ENCODE measurements around the gene ARHGAP26.

The ARHGAP26 gene

DNA sequence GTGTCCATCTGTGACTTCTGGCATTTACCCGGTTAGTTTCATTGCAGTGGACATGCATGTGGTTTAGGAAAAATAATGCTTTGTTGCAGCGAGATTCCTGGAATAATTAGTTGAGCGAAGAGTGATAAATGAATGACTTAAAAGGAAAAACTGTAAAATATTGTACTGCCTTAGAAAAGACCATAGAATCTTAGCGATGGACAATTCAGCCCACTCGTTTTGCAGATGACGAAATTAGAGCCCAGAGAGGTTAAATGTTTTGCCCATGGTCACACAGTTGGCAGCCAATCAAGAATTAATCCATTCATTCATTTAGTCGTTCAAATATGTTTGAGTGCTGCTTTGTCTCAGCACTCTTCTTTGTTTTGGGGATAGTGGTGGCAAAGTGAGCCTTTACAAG lies 107.9 kb downstream of the ARHGAP26 start:
- DNase-seq, result no peak

DNA sequence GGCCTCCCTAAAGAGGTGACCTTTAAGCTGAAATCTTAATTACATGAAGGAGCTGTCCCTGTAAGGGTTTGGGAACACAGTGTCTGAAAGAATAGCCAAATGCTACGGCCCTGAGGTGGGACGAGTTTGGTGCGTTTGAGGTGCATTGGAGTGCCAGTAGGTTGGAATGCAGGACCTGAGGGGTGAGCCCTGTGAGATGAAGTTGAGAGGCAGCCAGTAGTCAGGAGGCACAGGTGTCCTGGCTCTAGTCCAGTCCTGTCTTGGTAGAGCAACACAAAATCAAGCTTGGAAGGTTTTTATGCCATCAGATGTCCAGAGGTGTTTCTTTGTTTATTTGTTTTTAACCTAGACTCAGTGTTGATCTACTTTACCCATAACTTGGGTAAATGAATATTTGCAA lies 108.5 kb downstream of the ARHGAP26 start:
- DNase-seq, result no peak

DNA sequence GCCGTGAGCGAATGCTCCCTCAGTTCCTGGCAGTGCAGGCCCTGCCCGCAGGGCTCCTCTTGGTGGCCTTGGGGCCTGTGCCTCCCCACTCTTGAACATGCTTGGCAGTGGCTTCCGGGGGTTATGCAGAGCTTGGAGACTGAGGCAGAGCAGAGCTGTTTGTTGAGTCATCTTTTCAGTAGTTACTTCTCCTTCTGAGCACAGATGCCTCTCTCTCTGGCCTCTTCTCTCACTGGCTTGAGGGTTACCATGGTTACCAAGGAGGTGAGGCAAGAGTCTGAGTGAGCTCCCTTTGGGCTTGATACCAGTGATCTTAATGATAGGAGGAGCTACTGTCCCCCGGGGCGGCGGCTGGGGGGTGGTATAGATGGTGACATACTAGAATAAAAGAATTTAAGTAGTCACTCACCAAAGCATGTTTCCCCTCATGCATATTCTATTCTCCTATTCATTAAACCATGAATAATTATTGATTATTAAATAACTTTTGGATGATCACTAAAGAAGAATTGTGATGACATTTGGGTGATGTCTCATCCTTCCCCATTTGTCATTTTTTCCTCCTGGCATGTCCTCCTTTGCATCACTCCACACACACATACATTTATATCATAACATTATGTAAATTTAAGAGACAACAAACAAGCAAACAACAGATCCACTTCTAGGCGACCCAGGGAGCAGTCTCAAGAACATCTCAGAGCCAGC lies 111.1 kb downstream of the ARHGAP26 start:
- DNase-seq, result peak; percentile 85 to 92

DNA sequence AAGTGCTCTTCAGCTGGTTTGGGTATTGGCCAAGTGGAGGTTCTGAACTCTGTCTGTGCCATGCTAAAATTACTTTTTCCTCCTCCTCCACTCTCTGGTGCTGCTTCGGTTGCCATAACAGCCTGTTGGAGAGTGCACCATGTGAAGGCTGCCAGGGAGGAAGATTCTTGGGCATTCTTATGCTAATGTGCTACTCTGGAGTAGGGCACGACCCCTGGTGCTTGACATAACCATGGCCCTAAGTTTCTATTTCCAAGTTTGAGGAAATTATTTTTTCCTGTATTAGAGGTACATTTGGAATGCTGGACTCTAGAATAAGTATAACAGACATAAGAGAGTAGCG lies 111.6 kb downstream of the ARHGAP26 start:
- no peak for DNase-seq

DNA sequence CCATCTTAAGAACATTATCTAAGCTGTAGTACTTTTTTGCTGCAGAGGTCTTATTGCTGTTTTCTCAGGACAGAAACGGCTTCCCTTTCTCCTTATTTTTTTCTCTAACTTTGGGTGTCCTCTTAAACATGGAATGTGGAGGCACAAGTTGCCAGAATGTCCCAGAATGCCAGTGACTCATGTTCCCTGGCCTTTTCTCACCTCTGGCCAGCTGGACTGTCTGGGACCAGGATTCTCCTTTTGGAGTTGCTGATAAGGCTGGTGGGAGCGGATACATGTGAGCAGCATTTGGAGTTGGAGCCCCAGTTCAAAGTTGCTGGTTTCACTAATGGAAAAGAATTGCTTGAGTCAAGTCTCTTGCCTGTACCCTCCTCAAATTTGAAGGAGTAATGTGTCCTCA lies 112.8 kb downstream of the ARHGAP26 start:
- DNase-seq, result no peak

DNA sequence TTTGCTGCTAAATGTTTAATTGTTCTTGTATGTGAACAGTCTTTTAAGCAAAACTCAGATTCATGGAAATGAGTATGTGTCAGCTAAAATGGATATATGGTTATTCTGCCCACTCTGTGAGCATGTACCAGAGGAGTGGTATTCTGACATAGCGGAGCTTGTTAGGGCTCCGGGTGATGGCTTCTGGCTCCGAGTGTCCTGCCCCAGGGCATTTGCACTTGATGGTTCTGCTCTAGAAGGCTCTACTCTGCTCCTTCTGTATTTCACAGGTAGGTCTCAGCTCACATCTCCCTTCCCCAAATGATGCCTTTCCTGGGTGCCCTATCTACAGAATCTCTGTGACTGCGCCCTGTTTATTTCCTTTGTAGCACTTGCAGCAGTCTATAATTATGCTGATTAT lies 113.3 kb downstream of the ARHGAP26 start:
- DNase-seq, result no peak

DNA sequence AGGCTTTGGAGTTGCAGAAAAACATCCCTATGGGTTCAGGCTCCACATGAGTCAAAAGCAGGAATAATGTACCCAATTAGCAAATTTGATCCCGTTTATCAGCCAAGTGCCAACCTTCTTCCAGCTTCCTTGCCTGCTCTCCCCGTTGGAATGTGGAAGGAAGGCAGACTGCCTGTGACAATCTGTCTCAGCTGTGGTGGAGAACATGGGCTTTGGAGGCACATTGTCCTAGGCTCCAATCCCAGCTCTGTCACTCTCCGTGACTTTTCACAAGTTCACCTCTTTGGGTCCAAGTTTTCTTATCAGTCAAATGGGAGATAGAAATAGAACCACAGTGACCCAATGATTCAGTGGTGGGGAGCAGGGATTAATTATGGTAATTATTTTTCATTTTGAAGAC lies 113.9 kb downstream of the ARHGAP26 start:
- DNase-seq, result no peak

DNA sequence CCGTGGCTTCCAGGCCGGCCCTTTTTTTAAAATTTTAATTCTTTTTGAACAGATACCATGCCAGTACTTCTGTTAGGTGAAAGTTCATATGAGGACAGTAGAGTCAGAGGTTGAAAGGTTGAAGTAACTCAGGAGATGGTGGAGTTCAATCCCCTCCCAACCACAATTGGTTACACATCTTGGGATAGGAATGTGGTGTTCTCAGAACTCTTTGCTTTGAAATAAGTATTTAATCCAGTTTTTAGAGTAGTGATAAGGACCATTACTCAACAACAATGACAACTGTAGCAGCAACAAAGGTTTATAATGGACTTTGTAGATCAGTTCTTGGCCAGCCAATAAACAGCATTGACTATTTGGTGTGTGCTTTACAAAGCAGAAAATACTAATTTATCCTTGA lies 116.0 kb downstream of the ARHGAP26 start:
- DNase-seq, result no peak

DNA sequence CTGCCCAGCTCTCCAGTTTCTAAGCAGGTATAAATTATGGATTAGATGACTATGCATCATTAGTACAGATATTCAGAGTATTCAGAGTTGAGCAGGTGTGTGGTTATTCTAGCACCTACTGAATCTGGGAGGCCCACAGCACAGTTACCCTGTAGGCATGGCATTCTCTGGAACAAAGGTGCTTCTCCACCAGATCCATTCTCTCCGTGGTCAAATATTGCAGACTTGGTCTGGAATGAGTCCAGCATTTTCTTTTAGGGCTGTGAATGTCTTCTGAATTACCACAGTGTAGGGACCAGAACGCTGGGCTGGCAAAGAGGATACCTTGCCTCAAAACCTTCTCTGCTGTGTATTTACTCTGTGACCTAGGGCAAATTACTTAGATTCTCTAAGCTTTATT lies 116.8 kb downstream of the ARHGAP26 start:
- DNase-seq, result no peak

DNA sequence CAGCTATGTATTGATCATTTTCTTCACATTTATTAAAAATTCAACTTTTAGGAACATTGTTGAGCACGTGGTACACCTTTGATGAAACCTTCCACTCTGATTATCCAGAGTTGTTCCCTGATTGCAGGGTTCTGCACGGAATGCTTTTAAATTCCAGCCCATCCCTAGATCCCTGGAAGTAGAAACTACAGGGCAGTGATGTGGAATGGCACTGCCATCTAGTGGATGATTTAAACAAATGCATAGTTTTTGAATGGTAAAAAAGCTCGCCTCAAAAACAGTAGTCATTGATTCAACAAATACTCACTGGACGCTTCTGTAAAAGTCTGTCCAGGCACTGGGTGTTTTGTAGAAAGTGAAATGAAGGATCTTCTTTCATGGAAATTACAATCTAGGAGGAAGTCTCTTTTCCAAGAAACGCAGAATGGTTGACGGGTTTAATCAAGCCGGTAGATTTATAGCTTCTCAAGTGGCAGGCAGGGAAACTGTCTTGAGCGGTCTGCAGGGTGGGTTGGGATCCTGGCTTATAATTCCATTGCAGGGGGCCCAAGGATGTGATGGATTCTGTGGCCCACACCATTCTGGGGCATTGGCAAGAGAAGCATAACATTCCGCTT lies 118.4 kb downstream of the ARHGAP26 start:
- peak; percentile 19 to 57 for DNase-seq

DNA sequence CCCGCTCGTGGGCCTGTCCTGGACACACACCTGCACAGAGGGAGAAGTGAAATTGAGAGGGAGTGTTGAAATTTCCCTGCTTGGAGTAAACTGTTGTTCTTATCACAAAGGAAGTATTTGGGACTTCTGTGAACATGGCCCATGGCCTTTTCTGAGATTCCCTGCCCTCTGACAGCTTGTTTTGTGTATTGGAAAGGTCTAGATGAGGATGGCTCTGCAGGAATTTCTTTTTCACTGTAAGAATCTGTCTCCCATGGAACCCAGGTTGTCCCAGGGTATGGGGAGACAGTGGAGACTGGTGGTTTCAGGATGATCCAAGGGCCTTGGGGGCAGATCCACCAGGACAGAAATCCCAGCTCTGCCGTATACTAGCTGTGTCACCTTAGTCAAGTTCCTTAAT lies 121.8 kb downstream of the ARHGAP26 start:
- DNase-seq, result no peak

DNA sequence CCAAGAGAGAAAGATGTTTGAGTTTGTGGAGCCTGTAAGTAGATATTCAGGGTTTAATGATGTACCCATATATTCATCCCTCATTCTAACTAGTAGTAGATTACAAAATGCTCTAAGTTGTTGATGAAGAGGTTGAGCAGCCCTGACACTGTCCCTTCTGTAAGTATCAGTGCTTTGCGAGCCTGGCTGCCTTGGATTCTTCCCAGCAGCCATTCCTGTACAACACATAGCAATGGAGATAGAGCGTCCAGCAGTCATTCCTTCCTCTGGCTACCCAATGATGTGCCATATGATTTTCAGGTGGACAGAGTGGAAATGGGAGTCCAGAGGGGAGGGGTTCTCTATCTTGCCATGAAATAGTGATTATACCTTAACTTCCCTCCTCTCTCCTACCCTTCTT lies 124.1 kb downstream of the ARHGAP26 start:
- DNase-seq, result no peak

DNA sequence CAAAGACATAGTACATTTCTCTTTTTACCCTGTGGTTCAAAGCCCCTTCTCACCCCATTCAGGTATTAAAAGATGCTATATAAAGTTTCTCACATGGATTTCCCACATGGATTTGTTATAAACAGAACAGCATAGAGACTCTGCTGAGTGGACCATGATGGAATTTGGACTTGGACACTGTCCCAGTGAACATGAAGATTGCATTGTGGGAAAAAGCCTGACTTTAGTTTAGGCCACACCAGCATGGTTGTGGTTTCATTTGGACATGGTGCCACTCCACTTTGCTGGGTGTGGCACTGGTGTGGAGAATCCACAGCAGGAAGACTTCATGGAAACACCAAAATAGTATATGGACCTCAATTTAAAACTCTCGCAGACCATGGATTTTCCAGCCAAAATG lies 124.6 kb downstream of the ARHGAP26 start:
- no peak for DNase-seq

DNA sequence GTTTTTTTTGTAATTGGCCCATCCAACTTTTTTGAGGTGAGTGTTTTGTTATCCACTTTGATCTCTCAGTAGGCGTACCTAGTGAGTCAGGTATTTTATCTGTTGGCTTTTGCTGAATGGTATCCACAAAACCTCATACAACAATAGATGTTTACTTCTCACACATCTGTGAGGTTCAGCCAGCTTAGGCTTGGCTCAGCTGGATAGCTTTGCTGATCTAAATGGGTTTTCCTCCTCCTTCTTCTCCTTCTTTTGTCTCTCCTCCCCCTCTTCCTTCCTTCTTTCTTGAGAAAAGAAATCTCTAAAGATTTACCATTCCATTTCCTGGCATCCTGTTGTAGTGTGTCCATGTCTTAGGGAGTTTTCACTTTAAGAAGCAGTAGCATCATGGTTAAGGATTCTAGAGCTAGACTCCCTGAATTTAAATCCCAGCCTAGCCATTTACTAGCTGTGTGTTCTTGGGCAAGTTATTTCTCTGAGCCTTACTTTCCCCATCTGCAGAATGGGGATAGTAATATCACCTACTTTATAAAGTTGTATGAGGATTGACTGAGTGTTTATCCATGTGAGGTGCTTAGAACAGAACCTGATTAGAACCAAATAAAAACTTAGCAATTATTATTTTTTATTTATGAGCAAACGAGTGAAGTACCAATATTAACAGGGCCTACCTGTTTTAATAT lies 126.3 kb downstream of the ARHGAP26 start:
- no peak for DNase-seq

DNA sequence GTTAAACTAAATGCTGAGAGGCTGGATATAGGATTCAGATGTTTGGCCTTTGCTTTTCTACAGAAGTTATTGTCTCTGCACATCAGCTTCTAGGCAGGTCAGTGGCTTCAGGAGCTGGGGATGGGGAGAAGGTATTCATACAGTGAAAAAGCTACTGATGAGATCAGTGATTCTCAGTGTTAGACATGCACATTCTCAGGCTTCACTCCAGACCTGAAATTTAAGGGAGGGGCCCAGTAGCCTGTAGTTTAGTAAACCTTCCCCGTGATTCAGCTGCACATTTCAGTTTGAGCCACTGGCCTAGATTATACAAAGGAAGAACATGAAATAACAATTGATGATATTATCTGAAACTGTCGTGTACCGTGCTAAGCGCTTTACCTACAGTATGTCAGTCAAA lies 127.2 kb downstream of the ARHGAP26 start:
- DNase-seq, result no peak

DNA sequence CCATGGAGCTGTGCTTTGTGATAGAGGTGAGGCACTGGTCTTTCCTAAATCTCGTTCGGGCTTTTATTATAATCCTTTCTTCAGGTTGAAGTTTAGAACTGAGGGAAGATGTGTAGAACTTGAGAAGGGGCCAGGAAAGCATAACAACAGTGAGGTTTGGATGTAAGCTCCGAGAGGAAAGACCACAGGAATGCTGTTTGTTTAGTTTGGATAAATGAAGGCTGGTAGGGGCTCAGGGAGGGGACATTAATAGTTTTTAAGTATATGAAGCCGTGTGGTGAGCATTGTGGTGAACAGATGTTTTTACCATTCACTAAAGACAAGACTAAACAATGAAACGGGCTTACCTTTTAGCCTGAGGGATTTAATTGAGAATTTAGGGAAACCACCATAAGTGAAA lies 130.8 kb downstream of the ARHGAP26 start:
- DNase-seq, result no peak

DNA sequence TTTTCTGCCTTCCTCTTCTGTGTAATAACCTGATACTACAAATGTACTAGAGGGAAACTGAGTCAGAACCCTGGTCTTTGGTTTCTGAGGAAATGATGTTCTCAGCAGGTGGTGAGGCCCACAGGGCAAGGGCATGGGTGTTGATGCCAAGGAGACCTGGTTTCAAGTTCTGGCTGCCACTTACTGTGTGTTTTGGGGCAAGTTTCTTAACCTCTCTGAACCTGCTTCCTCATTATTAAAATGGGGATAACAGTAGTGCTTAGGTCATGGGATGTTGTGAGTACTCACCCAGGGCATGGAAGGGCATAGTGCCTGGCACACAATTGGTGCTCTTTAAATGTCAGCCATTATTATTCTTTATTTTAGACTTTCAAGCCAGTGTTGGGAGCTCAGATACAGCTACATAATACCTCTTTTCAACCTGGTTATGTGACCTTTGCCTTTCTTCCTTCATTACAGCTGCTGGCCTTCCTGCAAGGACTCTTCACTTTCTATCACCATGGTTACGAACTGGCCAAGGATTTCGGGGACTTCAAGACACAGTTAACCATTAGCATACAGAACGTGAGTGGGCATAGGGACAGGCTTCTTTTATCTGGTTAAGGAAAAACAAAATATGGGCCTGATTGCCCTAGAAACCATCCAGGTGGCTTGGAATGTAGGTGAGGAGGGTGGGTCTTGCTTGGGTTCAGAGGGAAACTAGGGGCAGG lies 131.5 kb downstream of the ARHGAP26 start:
- peak in 1 of 2 donors; percentile 22 for DNase-seq

DNA sequence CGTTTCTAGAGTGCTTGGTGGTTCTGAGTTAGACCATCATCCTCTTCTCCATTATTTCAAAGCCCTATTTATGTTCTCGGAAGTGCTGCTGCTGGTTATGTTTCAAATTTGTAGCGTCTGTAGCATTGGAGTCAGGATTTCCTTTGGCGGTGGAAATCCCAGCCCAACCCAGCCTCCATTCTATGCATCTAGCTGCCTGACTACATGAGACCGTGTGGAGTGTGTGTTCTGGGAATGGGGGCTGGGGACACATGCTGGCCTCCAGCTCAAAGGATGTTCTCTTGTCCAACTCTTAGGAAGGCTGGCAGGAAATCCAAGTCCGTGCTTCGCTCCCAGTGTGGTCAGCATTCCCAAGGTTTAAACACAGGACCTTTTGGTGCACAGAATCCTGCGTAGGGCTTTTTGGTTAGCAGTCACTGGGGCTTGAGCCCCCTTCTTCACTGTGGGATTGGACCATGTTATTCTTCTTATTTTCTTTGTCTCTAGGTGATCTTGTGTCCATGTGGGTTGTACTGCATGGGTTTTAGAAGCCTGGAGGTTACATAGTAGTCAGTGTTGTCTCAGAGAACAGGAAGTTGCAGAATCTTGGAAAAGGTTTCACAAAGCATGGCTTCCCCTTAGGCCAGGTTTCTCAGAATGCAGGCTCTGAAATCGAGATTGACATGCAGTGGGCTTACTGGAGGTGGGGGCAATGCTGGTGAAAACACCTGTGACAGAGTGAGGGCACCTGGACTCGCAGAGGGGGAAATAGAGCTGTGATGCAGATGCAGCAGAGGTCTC lies 132.2 kb downstream of the ARHGAP26 start:
- peak; percentile 75 to 88 for DNase-seq

DNA sequence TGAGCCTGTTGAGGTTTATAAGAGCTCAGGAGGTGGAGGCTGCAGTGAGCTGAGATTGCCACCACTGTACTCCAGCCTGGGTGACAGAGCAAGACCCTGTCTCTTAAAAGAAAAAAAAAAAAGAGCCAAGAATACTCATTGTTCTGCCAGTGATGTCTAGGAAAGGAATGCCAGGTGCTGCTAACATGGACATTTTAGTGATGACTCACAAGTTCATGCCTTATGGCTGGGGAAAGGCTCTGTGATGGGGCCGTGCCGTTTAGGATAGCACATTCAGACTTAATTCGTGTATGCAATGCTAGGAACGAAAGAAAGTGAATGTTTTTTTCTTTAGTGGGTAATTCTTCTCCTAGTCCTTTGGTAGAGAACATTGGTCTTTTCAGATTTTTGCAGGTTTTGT lies 134.2 kb downstream of the ARHGAP26 start:
- no peak for DNase-seq

DNA sequence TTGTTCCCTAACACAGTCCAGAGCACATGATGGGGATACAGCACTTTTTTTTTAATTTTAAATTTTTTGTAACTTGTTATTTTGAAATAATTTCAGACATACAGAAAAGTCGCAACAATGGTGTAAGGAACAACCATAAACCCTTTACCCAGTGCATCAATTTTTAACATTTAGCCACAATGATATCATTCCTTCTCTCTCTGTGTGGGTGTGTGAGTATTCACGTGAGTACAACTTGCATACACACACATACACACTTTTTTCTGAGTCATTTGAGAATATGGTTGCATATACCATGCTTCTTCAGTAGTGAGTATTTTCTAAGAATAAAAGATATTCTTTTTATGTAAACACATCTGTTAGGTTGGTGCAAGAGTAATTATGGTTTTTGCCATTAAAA lies 135.2 kb downstream of the ARHGAP26 start:
- peak in 1 of 2 donors; percentile 55 for DNase-seq

DNA sequence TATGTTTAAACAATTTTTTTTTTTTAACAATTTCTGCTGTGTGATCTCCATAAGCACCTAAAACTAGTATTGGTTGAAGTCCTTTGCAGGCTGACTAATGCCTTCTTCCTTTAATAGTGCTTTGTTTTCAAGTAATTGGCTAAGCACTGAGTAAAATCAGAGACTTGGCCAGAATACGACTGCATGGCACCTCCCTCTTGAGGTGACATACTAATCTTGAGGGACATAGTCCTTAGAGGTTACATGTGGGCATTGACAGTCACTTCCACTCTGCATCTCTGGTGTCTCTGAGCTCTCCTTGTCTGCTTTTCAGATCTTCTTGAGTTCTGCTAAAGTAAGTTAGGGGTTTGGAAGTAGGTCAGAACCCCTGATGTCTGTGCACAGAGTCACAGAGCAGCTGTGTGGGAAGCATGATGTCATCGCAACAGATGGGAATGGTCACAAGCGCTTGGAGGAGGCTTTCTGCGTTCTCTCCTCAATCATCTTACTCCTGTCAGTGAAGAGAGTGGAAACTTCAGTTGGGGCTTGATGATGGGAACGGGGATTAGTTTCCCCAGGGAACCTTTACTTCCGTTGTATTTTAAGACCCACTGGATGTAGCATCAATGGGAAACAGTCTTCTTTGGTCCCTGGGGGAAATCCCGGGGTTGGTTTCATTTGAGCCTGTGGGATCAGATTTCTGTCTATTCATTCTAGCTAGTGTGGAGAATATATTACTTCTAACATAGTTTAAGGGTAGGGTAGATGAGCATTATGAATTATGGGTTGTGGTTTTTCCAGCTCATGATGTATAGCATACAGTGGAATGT lies 136.9 kb downstream of the ARHGAP26 start:
- DNase-seq, result peak in 1 of 2 donors; percentile 55

DNA sequence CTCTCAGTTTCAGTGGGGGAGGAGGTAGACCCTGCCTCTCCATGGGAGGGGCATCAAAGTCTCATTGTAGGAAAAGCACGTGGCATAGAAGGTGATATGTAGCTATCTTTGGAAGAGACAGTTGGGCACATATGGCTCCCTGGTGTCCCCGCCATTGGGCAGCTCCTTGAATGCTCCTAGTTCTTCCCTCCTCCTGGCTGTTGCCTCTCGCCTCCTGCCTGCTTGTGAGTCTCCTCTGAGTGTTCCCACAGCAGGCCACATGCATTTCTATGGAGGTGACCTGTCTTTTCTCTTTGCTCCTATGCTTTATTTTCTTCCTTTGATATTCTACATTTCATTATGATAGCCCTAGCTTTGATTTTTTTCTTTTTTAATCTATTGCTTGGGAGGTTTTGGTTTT lies 138.5 kb downstream of the ARHGAP26 start:
- no peak for DNase-seq

All from inflammatory macrophage treated with lipopolysaccharide for 1 hour (primary cell).